22Rv1 (cell line): ENCODE results near the gene CGB8.
"Not testable (repeated sequence)": the region's sequence is repeated elsewhere in the genome, so short reads cannot be mapped to it uniquely, and the experiment has no call there.

Experiments used
- ZFX ChIP-seq: fragments of 450-650 bp; IDR thresholded peaks from 2 replicates; pipeline ENCODE4 v1.6.1; 2017; ENCODE audit warnings: antibody characterized with exemption, borderline replicate concordance
- TF ChIP-seq, protein P1 (sequence below): fragments of 450-650 bp; IDR thresholded peaks from 2 replicates; pipeline ENCODE4 v1.5.1; 2017; ENCODE audit warnings: mild to moderate bottlenecking

DNA sequence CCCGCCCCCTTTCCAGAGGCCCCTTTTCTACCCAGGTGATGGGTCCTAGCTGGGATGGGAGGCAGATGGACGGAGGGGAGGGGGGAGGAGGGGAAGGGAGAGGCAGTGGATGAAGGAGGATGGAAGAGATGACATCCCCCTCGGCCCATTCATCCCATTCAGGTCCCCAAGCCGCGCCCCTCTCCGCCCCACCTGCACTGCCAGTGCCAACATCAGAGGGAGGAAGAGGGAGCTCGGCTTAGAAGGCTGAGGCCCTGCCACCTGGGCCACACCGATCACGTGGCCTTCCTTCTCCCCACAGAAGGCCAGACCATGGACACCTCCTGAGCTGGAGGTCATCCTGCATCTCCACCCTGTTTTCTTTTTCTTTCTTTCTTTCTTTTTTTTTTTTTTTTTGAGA is 20.2 kb downstream of the CGB8 start:
- TF ChIP-seq, protein P1, sequence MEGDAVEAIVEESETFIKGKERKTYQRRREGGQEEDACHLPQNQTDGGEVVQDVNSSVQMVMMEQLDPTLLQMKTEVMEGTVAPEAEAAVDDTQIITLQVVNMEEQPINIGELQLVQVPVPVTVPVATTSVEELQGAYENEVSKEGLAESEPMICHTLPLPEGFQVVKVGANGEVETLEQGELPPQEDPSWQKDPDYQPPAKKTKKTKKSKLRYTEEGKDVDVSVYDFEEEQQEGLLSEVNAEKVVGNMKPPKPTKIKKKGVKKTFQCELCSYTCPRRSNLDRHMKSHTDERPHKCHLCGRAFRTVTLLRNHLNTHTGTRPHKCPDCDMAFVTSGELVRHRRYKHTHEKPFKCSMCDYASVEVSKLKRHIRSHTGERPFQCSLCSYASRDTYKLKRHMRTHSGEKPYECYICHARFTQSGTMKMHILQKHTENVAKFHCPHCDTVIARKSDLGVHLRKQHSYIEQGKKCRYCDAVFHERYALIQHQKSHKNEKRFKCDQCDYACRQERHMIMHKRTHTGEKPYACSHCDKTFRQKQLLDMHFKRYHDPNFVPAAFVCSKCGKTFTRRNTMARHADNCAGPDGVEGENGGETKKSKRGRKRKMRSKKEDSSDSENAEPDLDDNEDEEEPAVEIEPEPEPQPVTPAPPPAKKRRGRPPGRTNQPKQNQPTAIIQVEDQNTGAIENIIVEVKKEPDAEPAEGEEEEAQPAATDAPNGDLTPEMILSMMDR, result not testable (repeated sequence)
- not testable (repeated sequence) for TF ChIP-seq ZFX
